GM23338 (cell line): ENCODE measurements around the gene RPS6KB1. TPM values are rescaled to one million over a fixed set of nuclear protein-coding genes. Genes with fewer than 3 reads are reported as not detected.

Experiments
- ATAC-seq: fragments of 200-7000 bp; cut with Tn5 transposase; 3 replicates; pipeline ENCODE4 v1.9.1; 2020
- DNase-seq: peaks from one replicate; pipeline ENCODE4 v3.0.0-alpha.2; 2015; ENCODE audit warnings: low spot score
- H2AFZ ChIP-seq: fragments of 200-600 bp; sonication (generic); 2 replicates; pipeline ENCODE4 v1.8.0; 2016; ENCODE audit warnings: antibody characterized with exemption, mild to moderate bottlenecking, moderate library complexity
- H3F3A ChIP-seq: fragments of 200-600 bp; sonication (generic); replicated peaks from 2 replicates; pipeline ENCODE4 v1.8.0; 2017; ENCODE audit warnings: antibody characterized with exemption, mixed run types, low read depth
- H3K27ac ChIP-seq: fragments of 200-600 bp; sonication (generic); 2 replicates; pipeline ENCODE4 v1.6.1; 2016; ENCODE audit warnings: low read depth
- H3K27me3 ChIP-seq: fragments of 200-600 bp; sonication (generic); 2 replicates; pipeline ENCODE4 v1.8.0; 2016; ENCODE audit warnings: mild to moderate bottlenecking, mixed run types, moderate library complexity; ENCODE audit not compliant: insufficient read depth
- H3K36me3 ChIP-seq: fragments of 200-600 bp; sonication (generic); 2 replicates; pipeline ENCODE4 v1.8.0; 2016; ENCODE audit warnings: mild to moderate bottlenecking; ENCODE audit not compliant: insufficient read depth
- H3K4me1 ChIP-seq: fragments of 200-600 bp; sonication (generic); 2 replicates; pipeline ENCODE4 v1.8.0; 2016; ENCODE audit warnings: mild to moderate bottlenecking, moderate library complexity; ENCODE audit not compliant: insufficient read depth
- H3K4me2 ChIP-seq: fragments of 200-600 bp; sonication (generic); 2 replicates; pipeline ENCODE4 v1.7.1; 2017; ENCODE audit warnings: mixed run types
- H3K4me3 ChIP-seq: fragments of 200-600 bp; sonication (generic); 2 replicates; pipeline ENCODE4 v1.6.1; 2016; ENCODE audit warnings: mixed run types
- H3K79me2 ChIP-seq: fragments of 200-600 bp; sonication (generic); replicated peaks from 2 replicates; pipeline ENCODE4 v1.8.0; 2017; ENCODE audit warnings: mild to moderate bottlenecking; ENCODE audit not compliant: insufficient read depth
- H3K9me2 ChIP-seq: fragments of 200-600 bp; sonication (generic); 2 replicates; pipeline ENCODE4 v1.8.0; 2017; ENCODE audit not compliant: insufficient read depth
- H4K20me1 ChIP-seq: fragments of 200-600 bp; sonication (generic); replicated peaks from 2 replicates; pipeline ENCODE4 v1.8.0; 2017; ENCODE audit warnings: mild to moderate bottlenecking; ENCODE audit not compliant: insufficient read depth
- H3K27ac Mint-ChIP-seq: 2 replicates; pipeline ENCODE4 v1.8.0; 2020; ENCODE audit warnings: inconsistent platforms, mild to moderate bottlenecking, moderate library complexity, mixed read lengths
- H3K27me3 Mint-ChIP-seq: 3 replicates; pipeline ENCODE4 v1.8.0; 2022; ENCODE audit warnings: low read depth, mild to moderate bottlenecking, moderate library complexity, mixed read lengths, inconsistent platforms; ENCODE audit not compliant: insufficient read depth, poor library complexity
- H3K36me3 Mint-ChIP-seq: 3 replicates; pipeline ENCODE4 v1.8.0; 2021; ENCODE audit warnings: low read depth, mild to moderate bottlenecking, inconsistent platforms, moderate library complexity, mixed read lengths
- H3K4me1 Mint-ChIP-seq: 3 replicates; pipeline ENCODE4 v1.8.0; 2020; ENCODE audit warnings: mild to moderate bottlenecking, inconsistent platforms, mixed read lengths
- H3K4me3 Mint-ChIP-seq: 3 replicates; pipeline ENCODE4 v1.8.0; 2021; ENCODE audit warnings: moderate library complexity, mild to moderate bottlenecking, inconsistent platforms, mixed read lengths
- H3K9me3 Mint-ChIP-seq: 3 replicates; pipeline ENCODE4 v1.8.0; 2020; ENCODE audit warnings: moderate library complexity, mild to moderate bottlenecking, inconsistent platforms, mixed read lengths
- CREB1 ChIP-seq: fragments of 250-450 bp; sonication (Bioruptor Pico); IDR thresholded peaks from 2 replicates; pipeline ENCODE4 v1.5.0; 2020; ENCODE audit warnings: low read depth, mild to moderate bottlenecking, moderate library complexity
- CTCF ChIP-seq, 2 experiments: fragments of 200-600 bp in 1 of 2; sonication (generic) in 1 of 2; conservative IDR thresholded peaks; 2 replicates each; pipeline versions ENCODE4 v1.5.1 to v1.6.1; 2016 to 2017; ENCODE audit warnings: antibody characterized with exemption in 2 of 2, low read depth in 2 of 2, mild to moderate bottlenecking in 2 of 2, moderate library complexity in 1 of 2
- EZH2 ChIP-seq: fragments of 200-600 bp; sonication (generic); IDR thresholded peaks from one replicate; pipeline ENCODE4 v1.8.0; 2017; ENCODE audit warnings: antibody characterized with exemption, mild to moderate bottlenecking, low read depth; ENCODE audit not compliant: unreplicated experiment
- EZH2phosphoT487 ChIP-seq: fragments of 200-600 bp; sonication (generic); IDR thresholded peaks from one replicate; pipeline ENCODE4 v1.8.1; 2018; ENCODE audit warnings: antibody characterized with exemption; ENCODE audit not compliant: unreplicated experiment
- JUNB ChIP-seq: IDR thresholded peaks from one replicate; pipeline ENCODE4 v1.6.1; 2016; ENCODE audit warnings: antibody characterized with exemption; ENCODE audit not compliant: unreplicated experiment
- NANOG ChIP-seq: IDR thresholded peaks from 2 replicates; pipeline ENCODE4 v1.6.1; 2016; ENCODE audit warnings: antibody characterized with exemption, borderline replicate concordance
- POLR2AphosphoS5 ChIP-seq: IDR thresholded peaks from 2 replicates; pipeline ENCODE4 v1.6.1; 2016; ENCODE audit warnings: antibody characterized with exemption, low read depth
- STAT1 ChIP-seq: IDR thresholded peaks from one replicate; pipeline ENCODE4 v1.6.1; 2016; ENCODE audit warnings: antibody characterized with exemption; ENCODE audit not compliant: unreplicated experiment
- ZNF114 ChIP-seq: fragments of 250-450 bp; sonication (Bioruptor Pico); IDR thresholded peaks from 2 replicates; pipeline ENCODE4 v1.5.0; 2020; ENCODE audit warnings: mild to moderate bottlenecking, moderate library complexity
- ZNF331 ChIP-seq: fragments of 250-450 bp; sonication (Bioruptor Pico); IDR thresholded peaks from 2 replicates; pipeline ENCODE4 v1.5.0; 2020; ENCODE audit warnings: low read depth, mild to moderate bottlenecking, moderate library complexity
- ZNF462 ChIP-seq: fragments of 250-450 bp; sonication (Bioruptor Pico); IDR thresholded peaks from 2 replicates; pipeline ENCODE4 v1.5.0; 2020; ENCODE audit warnings: mild to moderate bottlenecking, moderate library complexity
- polyA plus RNA-seq: library from polyadenylated mRNA; unstranded; fragments of >200 nt; fragmentation: Nextera tagmentation; extraction: Ambion mirVana; gene quantifications from 2 replicates; pipeline ENCODE4 v1.2.1, GENCODE V29; 2016
- total RNA-seq: library from RNA; depleted of rRNA; stranded (reverse); fragments of >200 nt; shearing (Covaris generic); gene quantifications from 2 replicates; pipeline ENCODE4 v1.2.3, GENCODE V29; 2014
- TF ChIP-seq, protein P1 (sequence below): IDR thresholded peaks from 2 replicates; pipeline ENCODE4 v1.6.1; 2016; ENCODE audit warnings: antibody characterized with exemption
- TF ChIP-seq, protein P2 (sequence below): IDR thresholded peaks from one replicate; pipeline ENCODE4 v1.6.1; 2018; ENCODE audit warnings: antibody characterized with exemption; ENCODE audit not compliant: unreplicated experiment

RPS6KB1 gene
- total and polyA plus RNA-seq, 2 experiments from 2014 or later: 19.5 to 21.7 TPM

GRCh38 chr17:59903455-59903854 is 10.5 kb downstream of the RPS6KB1 start:
- H3K27me3 Mint-ChIP-seq: no peaks in the 10 kb centered on the region
- no peak overlapping the region for H3K27ac Mint-ChIP-seq
- Histone ChIP-seq H2AFZ (no peak overlapping the region), H3K4me2 (no peak overlapping the region), H3K36me3 (no peaks in the 10 kb centered on the region), H3K79me2 (peaks cover 72% of the 10 kb centered on the region), H3K4me3 (no peak overlapping the region), H3K27ac (0 out of 2 replicates have a peak overlapping the region, but pooled peaks have one; percentile 45), H3F3A (no peaks in the 10 kb centered on the region), H4K20me1 (no peaks in the 10 kb centered on the region; the same call in 1 of the 2 replicates), H3K4me1 (no peaks in the 10 kb centered on the region), H3K27me3 (no peaks in the 10 kb centered on the region), H3K9me2 (no peaks in the 10 kb centered on the region)
- DNase-seq (no peak), ATAC-seq (no peak)
- no peak for TF ChIP-seq NANOG
- TF ChIP-seq ZNF331 (CRISPR knock-in tag): no peak
- no peak for TF ChIP-seq EZH2phosphoT487
- TF ChIP-seq CREB1 (CRISPR knock-in tag): no peak
- TF ChIP-seq, protein P1, sequence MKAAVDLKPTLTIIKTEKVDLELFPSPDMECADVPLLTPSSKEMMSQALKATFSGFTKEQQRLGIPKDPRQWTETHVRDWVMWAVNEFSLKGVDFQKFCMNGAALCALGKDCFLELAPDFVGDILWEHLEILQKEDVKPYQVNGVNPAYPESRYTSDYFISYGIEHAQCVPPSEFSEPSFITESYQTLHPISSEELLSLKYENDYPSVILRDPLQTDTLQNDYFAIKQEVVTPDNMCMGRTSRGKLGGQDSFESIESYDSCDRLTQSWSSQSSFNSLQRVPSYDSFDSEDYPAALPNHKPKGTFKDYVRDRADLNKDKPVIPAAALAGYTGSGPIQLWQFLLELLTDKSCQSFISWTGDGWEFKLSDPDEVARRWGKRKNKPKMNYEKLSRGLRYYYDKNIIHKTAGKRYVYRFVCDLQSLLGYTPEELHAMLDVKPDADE: no peak
- TF ChIP-seq POLR2AphosphoS5: no peak
- TF ChIP-seq ZNF114: no peak
- TF ChIP-seq ZNF462: no peak
- TF ChIP-seq STAT1: no peak
- no peak for TF ChIP-seq CTCF (conservative IDR thresholded peaks at IDR 0.05; ENCODE audit: low read depth in 2 of 2)
- no peak for TF ChIP-seq JUNB
- no peak for TF ChIP-seq EZH2
- TF ChIP-seq, protein P2, sequence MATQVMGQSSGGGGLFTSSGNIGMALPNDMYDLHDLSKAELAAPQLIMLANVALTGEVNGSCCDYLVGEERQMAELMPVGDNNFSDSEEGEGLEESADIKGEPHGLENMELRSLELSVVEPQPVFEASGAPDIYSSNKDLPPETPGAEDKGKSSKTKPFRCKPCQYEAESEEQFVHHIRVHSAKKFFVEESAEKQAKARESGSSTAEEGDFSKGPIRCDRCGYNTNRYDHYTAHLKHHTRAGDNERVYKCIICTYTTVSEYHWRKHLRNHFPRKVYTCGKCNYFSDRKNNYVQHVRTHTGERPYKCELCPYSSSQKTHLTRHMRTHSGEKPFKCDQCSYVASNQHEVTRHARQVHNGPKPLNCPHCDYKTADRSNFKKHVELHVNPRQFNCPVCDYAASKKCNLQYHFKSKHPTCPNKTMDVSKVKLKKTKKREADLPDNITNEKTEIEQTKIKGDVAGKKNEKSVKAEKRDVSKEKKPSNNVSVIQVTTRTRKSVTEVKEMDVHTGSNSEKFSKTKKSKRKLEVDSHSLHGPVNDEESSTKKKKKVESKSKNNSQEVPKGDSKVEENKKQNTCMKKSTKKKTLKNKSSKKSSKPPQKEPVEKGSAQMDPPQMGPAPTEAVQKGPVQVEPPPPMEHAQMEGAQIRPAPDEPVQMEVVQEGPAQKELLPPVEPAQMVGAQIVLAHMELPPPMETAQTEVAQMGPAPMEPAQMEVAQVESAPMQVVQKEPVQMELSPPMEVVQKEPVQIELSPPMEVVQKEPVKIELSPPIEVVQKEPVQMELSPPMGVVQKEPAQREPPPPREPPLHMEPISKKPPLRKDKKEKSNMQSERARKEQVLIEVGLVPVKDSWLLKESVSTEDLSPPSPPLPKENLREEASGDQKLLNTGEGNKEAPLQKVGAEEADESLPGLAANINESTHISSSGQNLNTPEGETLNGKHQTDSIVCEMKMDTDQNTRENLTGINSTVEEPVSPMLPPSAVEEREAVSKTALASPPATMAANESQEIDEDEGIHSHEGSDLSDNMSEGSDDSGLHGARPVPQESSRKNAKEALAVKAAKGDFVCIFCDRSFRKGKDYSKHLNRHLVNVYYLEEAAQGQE: no peak
- H3K9me3 Mint-ChIP-seq: no peaks in the 10 kb centered on the region
- no peaks in the 10 kb centered on the region for H3K4me1 Mint-ChIP-seq
- no peak overlapping the region for H3K4me3 Mint-ChIP-seq
- H3K36me3 Mint-ChIP-seq: no peaks in the 10 kb centered on the region
